HG02885 (cell line): Measurements from ENCODE around the gene BABAM2.

ENCODE experiments used
- ATAC-seq: cut with Tn5 transposase; IDR thresholded peaks from one replicate; pipeline ENCODE4 v1.9.1; 2021; ENCODE audit warnings: mild to moderate bottlenecking; ENCODE audit not compliant: unreplicated experiment, poor library complexity

Gene BABAM2

GRCh38 chr2:27940090-27940671 lies 49.7 kb downstream of the BABAM2 start:
- ATAC-seq: no peak

- ATAC-seq: no peak
Observed at GRCh38 chr2:27940982-27941381, 50.5 kb downstream of the BABAM2 start.

GRCh38 chr2:27942612-27943547 lies 52.4 kb downstream of the BABAM2 start:
- no peak for ATAC-seq

- ATAC-seq: no peak
Observed at GRCh38 chr2:27946530-27947060, 56.1 kb downstream of the BABAM2 start.

GRCh38 chr2:27952070-27952469 lies 61.5 kb downstream of the BABAM2 start:
- ATAC-seq: no peak

GRCh38 chr2:27953077-27953476 lies 62.5 kb downstream of the BABAM2 start:
- no peak for ATAC-seq

- ATAC-seq: no peak
Observed at GRCh38 chr2:27954221-27954673, 63.7 kb downstream of the BABAM2 start.

GRCh38 chr2:27954771-27955383 lies 64.3 kb downstream of the BABAM2 start:
- no peak for ATAC-seq

GRCh38 chr2:27955384-27956161 lies 65.0 kb downstream of the BABAM2 start:
- no peak for ATAC-seq

GRCh38 chr2:27956888-27957287 lies 66.4 kb downstream of the BABAM2 start:
- ATAC-seq: no peak

- ATAC-seq: no peak
Observed at GRCh38 chr2:27958711-27959378, 68.3 kb downstream of the BABAM2 start.

- no peak for ATAC-seq
Observed at GRCh38 chr2:27959496-27959895, 69.0 kb downstream of the BABAM2 start.

- no peak for ATAC-seq
Observed at GRCh38 chr2:27960237-27960912, 69.8 kb downstream of the BABAM2 start.

GRCh38 chr2:27962006-27962405 lies 71.5 kb downstream of the BABAM2 start:
- no peak for ATAC-seq

- no peak for ATAC-seq
Observed at GRCh38 chr2:27963472-27963871, 72.9 kb downstream of the BABAM2 start.

- ATAC-seq: no peak
Observed at GRCh38 chr2:27964067-27964466, 73.5 kb downstream of the BABAM2 start.

GRCh38 chr2:27965841-27966240 lies 75.3 kb downstream of the BABAM2 start:
- no peak for ATAC-seq

GRCh38 chr2:27966466-27966865 lies 75.9 kb downstream of the BABAM2 start:
- no peak for ATAC-seq

GRCh38 chr2:27967076-27967475 lies 76.5 kb downstream of the BABAM2 start:
- ATAC-seq: no peak
